NK-92 (cell line): Measurements from ENCODE around the gene SAMD11.

ENCODE experiments used
- DNase-seq: peaks from one replicate; lab custom pipeline; 2025; ENCODE audit not compliant: unreplicated experiment; lab: John Stamatoyannopoulos, UW

The SAMD11 gene

DNA sequence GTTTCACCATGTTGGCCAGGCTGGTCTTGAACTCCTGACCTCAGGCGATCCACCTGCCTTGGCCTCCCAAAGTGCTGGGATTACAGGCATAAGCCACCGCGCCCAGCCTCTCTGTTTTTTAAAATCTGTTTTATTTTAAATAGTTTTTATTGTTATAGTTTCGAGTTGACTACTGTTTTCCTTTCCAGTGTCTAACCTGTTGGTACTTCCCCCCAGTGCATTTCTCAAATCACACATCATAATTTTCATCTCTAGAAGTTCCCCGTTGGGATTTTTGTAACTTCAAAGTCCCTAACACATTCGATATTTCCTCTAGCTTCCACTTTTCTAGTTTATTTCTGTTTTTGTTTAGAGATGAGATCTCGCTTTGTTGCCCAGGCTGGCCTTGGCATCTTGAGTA lies 68.6 kb downstream of the SAMD11 start:
- DNase-seq = no peak

DNA sequence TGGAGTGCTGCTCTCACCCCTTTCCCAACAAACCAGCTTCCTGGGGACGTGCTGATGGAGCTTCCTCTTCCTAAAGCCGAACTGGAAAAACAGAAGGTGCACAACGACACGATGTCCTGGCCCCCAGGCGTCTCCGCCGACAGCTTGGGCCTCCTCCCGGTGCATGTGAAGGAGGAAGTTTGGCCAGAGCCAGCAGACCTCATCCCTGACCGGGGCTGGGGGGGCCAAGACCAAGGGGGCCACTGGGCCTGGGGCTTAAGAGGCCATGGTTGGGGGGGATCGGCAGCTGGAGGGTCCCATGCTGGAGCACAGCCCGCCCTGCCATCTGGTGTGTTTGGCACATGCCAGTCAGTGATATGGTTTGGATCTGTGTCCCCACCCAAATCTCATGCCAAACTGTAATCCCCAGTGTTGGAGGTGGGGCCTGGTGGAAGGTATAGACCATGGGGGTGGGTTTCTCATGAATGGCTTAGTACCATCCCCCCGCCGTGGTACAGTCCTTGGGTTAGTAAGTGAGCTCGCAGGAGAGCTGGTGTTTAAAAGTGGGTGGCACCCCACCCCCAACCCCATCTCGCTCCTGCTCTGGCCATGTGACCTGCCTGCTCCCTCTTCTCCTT lies 69.8 kb downstream of the SAMD11 start:
- DNase-seq = no peak
